HG02885 (cell line): Measurements from ENCODE around the gene TEKT5.
"Not testable (repeated sequence)": the region's sequence is repeated elsewhere in the genome, so short reads cannot be mapped to it uniquely, and the experiment has no call there.

Source experiments
- ATAC-seq: cut with Tn5 transposase; IDR thresholded peaks from one replicate; pipeline ENCODE4 v1.9.1; 2021; ENCODE audit warnings: mild to moderate bottlenecking; ENCODE audit not compliant: unreplicated experiment, poor library complexity

Gene TEKT5

GRCh38 chr16:10638101-10638500 lies 56.6 kb downstream of the TEKT5 start:
- ATAC-seq: no peak

GRCh38 chr16:10637337-10638037 lies 57.2 kb downstream of the TEKT5 start:
- no peak for ATAC-seq

- ATAC-seq: no peak
Measured at GRCh38 chr16:10635365-10636021, 59.2 kb downstream of the TEKT5 start.

GRCh38 chr16:10633429-10633828 lies 61.3 kb downstream of the TEKT5 start:
- not testable (repeated sequence) for ATAC-seq

GRCh38 chr16:10631886-10632285 lies 62.8 kb downstream of the TEKT5 start:
- ATAC-seq: no peak

GRCh38 chr16:10629592-10629963 lies 65.2 kb downstream of the TEKT5 start:
- ATAC-seq: no peak

GRCh38 chr16:10625595-10626357 lies 69.0 kb downstream of the TEKT5 start:
- ATAC-seq: no peak

GRCh38 chr16:10624527-10624926 lies 70.2 kb downstream of the TEKT5 start:
- no peak for ATAC-seq

GRCh38 chr16:10623059-10623458 lies 71.7 kb downstream of the TEKT5 start:
- no peak for ATAC-seq

- ATAC-seq: no peak
Measured at GRCh38 chr16:10622036-10622921, 72.5 kb downstream of the TEKT5 start.

- ATAC-seq: not testable (repeated sequence)
Measured at GRCh38 chr16:10621216-10621949, 73.3 kb downstream of the TEKT5 start.

GRCh38 chr16:10620120-10620519 lies 74.6 kb downstream of the TEKT5 start:
- ATAC-seq: no peak

- no peak for ATAC-seq
Measured at GRCh38 chr16:10619271-10619849, 75.4 kb downstream of the TEKT5 start.

GRCh38 chr16:10618710-10619209 lies 76.0 kb downstream of the TEKT5 start:
- no peak for ATAC-seq

GRCh38 chr16:10617662-10618420 lies 76.9 kb downstream of the TEKT5 start:
- ATAC-seq: no peak

- no peak for ATAC-seq
Measured at GRCh38 chr16:10616756-10617640, 77.7 kb downstream of the TEKT5 start.

- no peak for ATAC-seq
Measured at GRCh38 chr16:10616419-10616755, 78.3 kb downstream of the TEKT5 start.

GRCh38 chr16:10614685-10615084 lies 80.0 kb downstream of the TEKT5 start:
- ATAC-seq: no peak
